Caco-2 (cell line): ENCODE data around the gene PADI6. TPM values are rescaled to one million over a fixed set of nuclear protein-coding genes. Genes with fewer than 3 reads are reported as not detected.

Experiments used
- BruUV-seq: library from RNA; stranded (reverse); fragments of 400-500 nt; replicated peaks from 2 replicates; lab custom pipeline; 2021; lab: Mats Ljungman, UMichigan
- CTCF ChIA-PET: fragments of 300-600 bp; sonication (Branson Sonifier 250); formaldehyde crosslinking; loops from one replicate; lab custom pipeline; 2022; ENCODE audit warnings: antibody characterized with exemption; lab: Charles Lee
- POLR2A ChIA-PET: fragments of 300-600 bp; sonication (Branson Sonifier 250); formaldehyde crosslinking; loops from one replicate; lab custom pipeline; 2022; ENCODE audit warnings: antibody characterized with exemption; lab: Charles Lee
- DNase-seq, 2 experiments: peaks; one replicate each; pipeline versions ENCODE4 v3.0.0 to v3.0.0-alpha.2; 2020 to 2022
- H3K27me3 ChIP-seq: replicated peaks from 2 replicates; pipeline ENCODE4 v1.6.0; 2011; ENCODE audit warnings: low read length; ENCODE audit not compliant: control insufficient read depth, insufficient read depth
- H3K36me3 ChIP-seq: 2 replicates; pipeline ENCODE4 v1.5.1; 2011; ENCODE audit warnings: low read length; ENCODE audit not compliant: control insufficient read depth, insufficient read depth
- H3K4me1 ChIP-seq: fragments of 250-450 bp; sonication (Bioruptor Pico); 2 replicates; pipeline ENCODE4 v1.5.1; 2020; ENCODE audit warnings: mild to moderate bottlenecking
- H3K4me3 ChIP-seq: 2 replicates; pipeline ENCODE4 v1.5.1; 2011; ENCODE audit warnings: low read depth, mild to moderate bottlenecking, control low read depth, low read length
- H3K9me3 ChIP-seq: fragments of 250-450 bp; sonication (Bioruptor Pico); 2 replicates; pipeline ENCODE4 v1.5.1; 2020; ENCODE audit warnings: mild to moderate bottlenecking, moderate library complexity
- H3K27ac Mint-ChIP-seq: one replicate; pipeline ENCODE4 v1.8.0; 2022; ENCODE audit warnings: mixed read lengths; ENCODE audit not compliant: unreplicated experiment
- H3K27me3 Mint-ChIP-seq: one replicate; pipeline ENCODE4 v1.8.0; 2022; ENCODE audit warnings: mixed read lengths; ENCODE audit not compliant: insufficient read depth, unreplicated experiment
- H3K36me3 Mint-ChIP-seq: one replicate; pipeline ENCODE4 v1.8.0; 2022; ENCODE audit warnings: mild to moderate bottlenecking, mixed read lengths; ENCODE audit not compliant: insufficient read depth, unreplicated experiment
- H3K4me1 Mint-ChIP-seq: one replicate; pipeline ENCODE4 v1.8.0; 2022; ENCODE audit warnings: low read depth, mixed read lengths; ENCODE audit not compliant: unreplicated experiment
- H3K4me3 Mint-ChIP-seq: one replicate; pipeline ENCODE4 v1.8.0; 2022; ENCODE audit warnings: mild to moderate bottlenecking, moderate library complexity, mixed read lengths; ENCODE audit not compliant: unreplicated experiment
- H3K9me3 Mint-ChIP-seq: one replicate; pipeline ENCODE4 v1.8.0; 2022; ENCODE audit warnings: mixed read lengths; ENCODE audit not compliant: unreplicated experiment
- intact Hi-C: fragments of 100-400 bp; cut with micrococcal nuclease; formaldehyde crosslinking; loops from one replicate; pipeline ENCODE4 v1.10.0; 2022; ENCODE audit not compliant: unreplicated experiment
- total RNA-seq: library from RNA; stranded (reverse); gene quantifications from 2 replicates; pipeline ENCODE4 v1.2.3, GENCODE V29; 2022
- TF ChIP-seq, protein P1 (sequence below), 2 experiments: fragments of 200-600 bp in 1 of 2; IDR thresholded peaks; 1 replicate in 1 of 2; 2 replicates in 1 of 2; pipeline versions ENCODE4 v1.5.1 to v1.8.0; 2011 to 2022; ENCODE audit warnings: antibody characterized with exemption in 1 of 2, control low read depth in 1 of 2, inconsistent platforms in 1 of 2, low read depth in 1 of 2, low read length in 1 of 2, mild to moderate bottlenecking in 1 of 2, moderate library complexity in 1 of 2; ENCODE audit not compliant: insufficient read depth in 1 of 2, severe bottlenecking in 1 of 2, unreplicated experiment in 1 of 2

The PADI6 gene
- total RNA-seq, 1 experiment from 2014 or later = not detected

DNA sequence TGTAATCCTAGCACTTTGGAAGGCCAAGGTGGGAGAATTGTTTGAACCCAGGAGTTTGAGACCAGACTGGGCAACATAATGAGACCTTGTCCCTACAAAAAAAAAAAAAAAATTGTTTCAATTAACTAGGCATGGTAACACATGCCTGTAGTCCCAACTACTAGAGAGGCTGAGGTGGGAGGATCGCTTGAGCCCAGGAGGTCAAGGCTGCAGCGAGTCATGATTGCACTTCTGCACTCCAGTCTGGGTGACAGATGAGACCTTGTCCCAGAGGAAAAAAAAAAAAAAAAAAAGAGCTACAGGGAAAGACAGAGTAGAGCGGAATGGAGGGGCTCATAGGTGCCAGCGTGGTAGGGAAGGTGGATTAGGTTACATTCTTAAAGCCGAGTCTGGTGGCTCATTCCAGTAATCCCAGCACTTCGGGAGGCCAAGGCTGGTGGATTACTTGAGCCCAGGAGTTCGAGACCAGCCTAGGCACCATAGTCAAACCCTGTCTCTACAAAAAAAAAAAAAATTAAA, 21.0 kb upstream of the PADI6 start:
- H3K9me3 Mint-ChIP-seq = no peaks in the 10 kb centered on the region
- intact Hi-C loops = no loop called here
- ChIA-PET CTCF (interaction anchor here (0.6 kb wide), 1 partner anchor 30 kb away, joined by 5 read pairs; no protein-coding TSS in a partner anchor), POLR2A (interaction anchor here (0.6 kb wide), 1 partner anchor 106 kb away, joined by 4 read pairs; no protein-coding TSS in a partner anchor)
- H3K27me3 Mint-ChIP-seq = peaks cover 11% of the 10 kb centered on the region
- Histone ChIP-seq H3K4me3 (no peak overlapping the region), H3K27me3 (no peaks in the 10 kb centered on the region), H3K4me1 (no peaks in the 10 kb centered on the region), H3K36me3 (no peaks in the 10 kb centered on the region), H3K9me3 (no peaks in the 10 kb centered on the region)
- no peaks in the 10 kb centered on the region for H3K36me3 Mint-ChIP-seq
- TF ChIP-seq, protein P1, sequence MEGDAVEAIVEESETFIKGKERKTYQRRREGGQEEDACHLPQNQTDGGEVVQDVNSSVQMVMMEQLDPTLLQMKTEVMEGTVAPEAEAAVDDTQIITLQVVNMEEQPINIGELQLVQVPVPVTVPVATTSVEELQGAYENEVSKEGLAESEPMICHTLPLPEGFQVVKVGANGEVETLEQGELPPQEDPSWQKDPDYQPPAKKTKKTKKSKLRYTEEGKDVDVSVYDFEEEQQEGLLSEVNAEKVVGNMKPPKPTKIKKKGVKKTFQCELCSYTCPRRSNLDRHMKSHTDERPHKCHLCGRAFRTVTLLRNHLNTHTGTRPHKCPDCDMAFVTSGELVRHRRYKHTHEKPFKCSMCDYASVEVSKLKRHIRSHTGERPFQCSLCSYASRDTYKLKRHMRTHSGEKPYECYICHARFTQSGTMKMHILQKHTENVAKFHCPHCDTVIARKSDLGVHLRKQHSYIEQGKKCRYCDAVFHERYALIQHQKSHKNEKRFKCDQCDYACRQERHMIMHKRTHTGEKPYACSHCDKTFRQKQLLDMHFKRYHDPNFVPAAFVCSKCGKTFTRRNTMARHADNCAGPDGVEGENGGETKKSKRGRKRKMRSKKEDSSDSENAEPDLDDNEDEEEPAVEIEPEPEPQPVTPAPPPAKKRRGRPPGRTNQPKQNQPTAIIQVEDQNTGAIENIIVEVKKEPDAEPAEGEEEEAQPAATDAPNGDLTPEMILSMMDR (IDR thresholded peaks at IDR 0.05; ENCODE audit: insufficient read depth in 1 of 2, low read depth in 1 of 2, low read length in 1 of 2, severe bottlenecking in 1 of 2, unreplicated experiment in 1 of 2) = no peak
- BruUV-seq = no TSS peak
- DNase-seq = no peak
- H3K4me1 Mint-ChIP-seq = no peaks in the 10 kb centered on the region
- no peak overlapping the region for H3K4me3 Mint-ChIP-seq
- no peak overlapping the region for H3K27ac Mint-ChIP-seq

GRCh38 chr1:17351598-17352324, 20.2 kb upstream of the PADI6 start:
- Histone ChIP-seq H3K27me3 (no peaks in the 10 kb centered on the region), H3K9me3 (no peaks in the 10 kb centered on the region), H3K4me1 (no peaks in the 10 kb centered on the region), H3K36me3 (no peaks in the 10 kb centered on the region), H3K4me3 (no peak overlapping the region)
- Mint-ChIP-seq H3K4me3 (no peak overlapping the region), H3K27ac (no peak overlapping the region), H3K36me3 (no peaks in the 10 kb centered on the region), H3K4me1 (no peaks in the 10 kb centered on the region), H3K9me3 (no peaks in the 10 kb centered on the region), H3K27me3 (peaks cover 11% of the 10 kb centered on the region)
- DNase-seq = no peak
- ChIA-PET POLR2A (interaction anchor here (0.6 kb wide), 1 partner anchor 107 kb away, joined by 4 read pairs; no protein-coding TSS in a partner anchor), CTCF (interaction anchor here (0.6 kb wide), 1 partner anchor 29 kb away, joined by 5 read pairs; no protein-coding TSS in a partner anchor)
- TF ChIP-seq, protein P1 (IDR thresholded peaks at IDR 0.05; ENCODE audit: insufficient read depth in 1 of 2, low read depth in 1 of 2, low read length in 1 of 2, severe bottlenecking in 1 of 2, unreplicated experiment in 1 of 2) = no peak
- intact Hi-C loops = no loop called here
- BruUV-seq = no TSS peak

DNA sequence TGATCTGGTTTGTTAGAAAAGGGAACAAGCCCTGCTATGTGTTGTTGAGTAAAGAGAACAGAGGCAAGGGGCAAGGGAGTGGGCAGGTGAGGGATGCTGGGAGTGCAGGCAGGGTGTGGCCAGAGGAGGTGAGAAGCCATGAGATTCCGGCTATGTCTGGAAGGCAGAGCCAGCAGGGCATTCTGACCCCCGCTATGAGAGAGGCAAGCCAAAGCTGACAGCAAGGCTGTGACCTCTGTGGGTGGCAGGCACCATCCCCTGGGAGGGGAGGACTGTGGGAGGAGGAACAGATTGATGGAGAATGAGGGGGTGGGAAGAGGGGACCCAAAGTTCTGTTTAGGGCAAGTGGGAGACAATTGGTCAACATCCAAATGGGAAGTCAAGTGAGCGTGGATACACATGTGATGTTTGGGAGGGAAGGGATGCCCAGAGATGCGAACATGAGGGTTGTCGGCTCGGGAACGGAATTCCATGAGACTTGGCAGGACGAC, 19.5 kb upstream of the PADI6 start:
- no TSS peak for BruUV-seq
- Histone ChIP-seq H3K9me3 (no peaks in the 10 kb centered on the region), H3K36me3 (no peaks in the 10 kb centered on the region), H3K4me3 (no peak overlapping the region), H3K4me1 (no peaks in the 10 kb centered on the region), H3K27me3 (no peaks in the 10 kb centered on the region)
- H3K9me3 Mint-ChIP-seq = no peaks in the 10 kb centered on the region
- peaks cover 11% of the 10 kb centered on the region for H3K27me3 Mint-ChIP-seq
- ChIA-PET POLR2A (no interaction called here), CTCF (no interaction called here)
- H3K27ac Mint-ChIP-seq = no peak overlapping the region
- TF ChIP-seq, protein P1 (IDR thresholded peaks at IDR 0.05; ENCODE audit: insufficient read depth in 1 of 2, low read depth in 1 of 2, low read length in 1 of 2, severe bottlenecking in 1 of 2, unreplicated experiment in 1 of 2) = no peak
- no peaks in the 10 kb centered on the region for H3K36me3 Mint-ChIP-seq
- intact Hi-C loops = no loop called here
- no peak overlapping the region for H3K4me3 Mint-ChIP-seq
- no peaks in the 10 kb centered on the region for H3K4me1 Mint-ChIP-seq
- no peak for DNase-seq
